HL-60 (cell line): ENCODE measurements around the gene WDR7.

Source experiments
- CTCF ChIP-seq: IDR thresholded peaks from one replicate; pipeline ENCODE4 v1.5.1; 2011; ENCODE audit warnings: low read length, control low read depth, inconsistent platforms; ENCODE audit not compliant: insufficient read depth
- GABPA ChIP-seq: IDR thresholded peaks from 2 replicates; pipeline ENCODE4 v1.6.1; 2012; ENCODE audit warnings: low read depth
- POLR2AphosphoS5 ChIP-seq: IDR thresholded peaks from 2 replicates; pipeline ENCODE4 v1.6.1; 2012; ENCODE audit warnings: low read depth
- SPI1 ChIP-seq: IDR thresholded peaks from 2 replicates; pipeline ENCODE4 v1.6.1; 2012; ENCODE audit warnings: low read depth, mild to moderate bottlenecking, borderline replicate concordance

GRCh38 chr18:56804395-56804794 lies 153.2 kb downstream of the WDR7 start:
- no peak for TF ChIP-seq GABPA
- no peak for TF ChIP-seq CTCF
- no peak for TF ChIP-seq POLR2AphosphoS5
- TF ChIP-seq SPI1 = no peak
